SKM-1 treated with dmso at 0.1 percent for 144 hours (cell line): ENCODE data around the gene BAIAP2.

Source experiments
- DNase-seq: peaks from one replicate; lab custom pipeline; 2025; ENCODE audit not compliant: unreplicated experiment; lab: John Stamatoyannopoulos, UW

Gene BAIAP2

GRCh38 chr17:81154961-81155360 lies 120.0 kb downstream of the BAIAP2 start:
- no peak for DNase-seq

GRCh38 chr17:81156866-81157805 lies 122.2 kb downstream of the BAIAP2 start:
- no peak for DNase-seq

- DNase-seq: no peak
Observed at GRCh38 chr17:81157848-81158687, 123.1 kb downstream of the BAIAP2 start.

GRCh38 chr17:81158688-81159590 lies 124.0 kb downstream of the BAIAP2 start:
- no peak for DNase-seq

GRCh38 chr17:81159611-81160265 lies 124.8 kb downstream of the BAIAP2 start:
- DNase-seq: no peak

- DNase-seq: no peak
Observed at GRCh38 chr17:81160306-81160705, 125.4 kb downstream of the BAIAP2 start.

GRCh38 chr17:81160747-81161453 lies 125.9 kb downstream of the BAIAP2 start:
- no peak for DNase-seq

GRCh38 chr17:81161536-81161935 lies 126.6 kb downstream of the BAIAP2 start:
- DNase-seq: no peak

GRCh38 chr17:81161972-81162371 lies 127.0 kb downstream of the BAIAP2 start:
- DNase-seq: no peak

GRCh38 chr17:81162491-81162890 lies 127.5 kb downstream of the BAIAP2 start:
- no peak for DNase-seq

GRCh38 chr17:81163051-81163695 lies 128.2 kb downstream of the BAIAP2 start:
- DNase-seq: no peak

- DNase-seq: no peak
Observed at GRCh38 chr17:81163703-81164370, 128.9 kb downstream of the BAIAP2 start.

GRCh38 chr17:81164371-81165245 lies 129.7 kb downstream of the BAIAP2 start:
- no peak for DNase-seq

GRCh38 chr17:81165246-81166032 lies 130.5 kb downstream of the BAIAP2 start, which contains the start of gene PVALEF:
PVALEF (plus strand) TSS chr17:81165507; CDS start chr17:81181227, 15,720 bp downstream.
- no peak for DNase-seq

GRCh38 chr17:81166033-81166492 lies 131.1 kb downstream of the BAIAP2 start, which contains the start of gene AATK:
AATK (minus strand) TSS chr17:81166221; CDS start chr17:81165992, 229 bp downstream.
- DNase-seq: no peak
